HG03432 (cell line): ENCODE measurements around the gene PAM16.
A peak's percentile ranks its signal among the peaks of the same experiment; 100 is the strongest.

Source experiments
- ATAC-seq: cut with Tn5 transposase; IDR thresholded peaks from one replicate; pipeline ENCODE4 v1.9.1; 2021; ENCODE audit warnings: mild to moderate bottlenecking, moderate library complexity; ENCODE audit not compliant: unreplicated experiment

Gene PAM16

DNA sequence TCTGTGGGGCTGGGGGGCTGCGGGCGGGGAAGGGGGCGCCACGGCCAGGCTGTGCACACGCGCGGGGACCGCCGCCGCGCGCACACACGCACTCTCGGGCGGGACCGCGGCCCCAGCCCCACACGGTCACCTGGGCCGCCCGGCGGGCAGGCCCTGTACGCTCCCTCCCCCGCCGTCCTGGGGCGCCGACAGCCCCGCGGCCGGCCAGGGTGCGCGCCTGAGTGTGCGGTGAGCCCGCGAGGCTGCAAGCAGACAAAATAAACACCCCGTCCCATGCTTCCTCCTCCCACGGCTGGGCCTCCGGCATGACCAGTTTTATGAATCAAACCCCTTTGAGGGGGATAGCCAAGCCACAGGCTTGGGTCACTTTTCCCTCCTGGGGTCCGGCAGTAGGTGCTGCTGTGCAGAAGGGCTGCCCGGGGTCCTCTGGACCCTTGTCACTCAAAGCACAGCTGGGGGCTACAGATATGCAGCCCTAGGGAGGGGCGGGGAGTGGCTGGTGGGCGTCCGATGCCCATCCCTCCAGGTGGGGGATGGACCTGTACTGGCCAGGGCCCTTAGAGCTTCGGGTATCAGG lies 21.0 kb upstream of the PAM16 start:
- peak; percentile 31 for ATAC-seq

DNA sequence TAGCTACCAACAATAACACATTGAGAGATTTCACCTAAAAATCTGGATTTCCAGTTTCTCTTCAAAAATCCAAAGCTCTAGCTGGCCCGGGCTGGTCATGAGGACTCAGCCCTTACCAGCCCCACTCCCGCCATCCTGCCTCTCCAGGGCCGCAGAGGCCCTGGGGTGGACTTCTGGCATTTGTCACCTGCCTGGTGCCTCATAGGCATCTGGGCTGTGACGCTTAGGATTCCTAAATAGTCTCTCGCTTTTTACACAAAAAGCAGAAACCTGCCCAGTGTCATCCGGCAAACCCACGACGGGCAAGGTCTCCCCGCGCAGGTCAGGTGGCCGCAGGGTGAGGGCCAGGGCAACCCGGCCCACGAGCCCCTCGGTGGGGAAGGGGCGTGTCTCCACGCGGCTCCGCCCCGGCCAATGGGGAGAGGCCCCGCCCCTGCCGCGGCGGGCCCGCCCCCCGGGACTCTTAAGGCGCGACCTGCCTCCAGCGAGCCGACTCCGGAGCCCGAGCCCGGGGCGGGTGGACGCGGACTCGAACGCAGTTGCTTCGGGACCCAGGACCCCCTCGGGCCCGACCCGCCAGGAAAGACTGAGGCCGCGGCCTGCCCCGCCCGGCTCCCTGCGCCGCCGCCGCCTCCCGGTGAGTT lies 20.4 kb upstream of the PAM16 start, which contains the start of gene VASN:
Gene VASN (plus strand): TSS at position 492 of the 644 bp plus-strand sequence. CDS start 9,030 bp downstream, outside the sequence.
- peak; percentile 52 for ATAC-seq

DNA sequence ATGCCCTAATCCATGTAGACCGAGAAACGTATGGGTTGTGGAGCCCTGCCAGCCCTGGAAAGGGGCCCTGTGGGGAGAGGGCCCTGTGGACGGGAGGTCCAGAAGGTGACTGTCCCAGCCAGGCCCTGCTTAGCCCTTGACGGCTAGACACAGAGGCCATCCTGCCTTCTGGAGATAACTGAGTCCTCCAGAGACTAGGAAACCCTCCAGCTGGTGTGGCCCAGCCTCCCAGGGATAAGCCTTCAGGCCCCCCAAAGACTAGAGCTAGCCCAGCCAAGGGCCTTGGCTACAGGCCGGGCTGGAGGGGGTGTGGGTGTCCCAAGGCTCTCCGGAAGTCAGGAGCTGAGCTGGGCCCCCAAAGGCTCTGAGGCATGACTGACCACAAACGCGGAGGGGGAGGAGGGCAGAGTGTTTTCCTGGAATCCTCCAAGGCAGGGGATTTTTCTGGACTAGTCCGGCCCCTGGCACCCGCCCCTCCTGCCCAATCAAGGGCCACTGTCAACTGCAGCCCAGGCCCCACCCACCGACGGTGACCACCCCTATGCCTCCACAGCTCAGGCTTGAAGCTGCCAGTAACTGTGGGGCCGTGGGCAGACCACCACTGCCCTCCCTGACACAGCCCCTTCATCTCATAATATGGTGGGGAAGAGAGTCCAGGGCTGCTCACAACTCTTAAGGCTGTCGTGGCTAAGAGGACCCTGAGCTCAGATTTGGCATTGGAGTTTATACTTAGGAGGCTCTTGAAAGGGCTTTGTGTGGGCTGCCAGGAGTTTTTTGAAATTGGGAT lies 19.6 kb upstream of the PAM16 start:
- ATAC-seq, result no peak

DNA sequence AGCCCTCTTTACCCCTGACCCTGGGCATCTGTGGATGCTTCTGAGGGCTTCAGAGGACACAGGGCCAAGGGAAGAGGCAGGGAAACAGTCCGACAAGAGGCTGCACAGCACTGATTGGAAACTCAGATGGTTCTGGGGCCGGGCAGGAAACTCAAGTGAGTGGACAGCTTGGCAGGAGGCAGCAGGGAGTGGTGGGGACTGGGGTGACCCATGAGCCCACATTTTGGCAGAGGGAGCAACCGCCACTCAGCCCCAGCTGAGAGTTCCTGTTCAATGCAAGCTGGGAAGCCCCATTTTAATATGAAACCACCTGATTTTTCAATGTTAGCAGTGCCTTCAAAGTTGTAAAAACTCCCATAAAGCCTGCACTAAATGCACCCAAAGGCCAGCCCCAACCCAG lies 19.0 kb upstream of the PAM16 start:
- no peak for ATAC-seq

DNA sequence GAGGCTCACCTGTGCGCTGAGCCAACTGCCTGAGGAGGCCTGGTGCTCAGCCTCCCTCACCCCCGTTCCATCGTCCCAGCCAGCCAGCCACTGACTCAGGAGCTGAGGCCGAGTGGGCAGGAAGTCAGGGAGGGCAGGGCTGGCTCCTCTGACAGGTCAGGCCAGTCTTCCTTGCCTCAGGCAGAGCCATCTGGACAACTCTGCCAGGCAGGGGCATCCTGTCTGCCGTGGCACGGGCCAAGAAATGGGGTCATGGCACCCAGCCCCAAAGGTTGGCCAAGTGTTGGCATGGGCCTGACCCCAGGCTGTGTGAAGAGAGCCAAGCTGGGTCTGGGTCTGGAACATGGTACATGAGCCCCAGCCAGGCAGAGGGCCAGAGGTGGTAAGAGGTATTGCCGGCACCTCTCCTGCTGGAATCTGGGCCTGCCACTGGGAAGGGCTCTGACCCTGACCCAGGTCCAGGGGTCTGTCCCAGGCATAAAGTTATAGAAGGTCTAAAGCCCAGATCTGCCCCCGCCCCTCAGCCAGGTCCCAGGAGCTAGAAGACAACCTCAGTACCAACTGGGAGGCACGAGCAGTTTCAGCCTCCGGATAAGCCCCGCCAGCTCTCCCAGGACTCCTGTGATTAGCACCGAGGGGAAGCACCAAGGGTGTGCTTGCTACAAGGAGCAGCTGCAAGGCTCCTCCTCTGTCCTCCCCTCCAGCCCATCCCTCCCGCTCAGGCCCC lies 18.0 kb upstream of the PAM16 start:
- ATAC-seq, result no peak

DNA sequence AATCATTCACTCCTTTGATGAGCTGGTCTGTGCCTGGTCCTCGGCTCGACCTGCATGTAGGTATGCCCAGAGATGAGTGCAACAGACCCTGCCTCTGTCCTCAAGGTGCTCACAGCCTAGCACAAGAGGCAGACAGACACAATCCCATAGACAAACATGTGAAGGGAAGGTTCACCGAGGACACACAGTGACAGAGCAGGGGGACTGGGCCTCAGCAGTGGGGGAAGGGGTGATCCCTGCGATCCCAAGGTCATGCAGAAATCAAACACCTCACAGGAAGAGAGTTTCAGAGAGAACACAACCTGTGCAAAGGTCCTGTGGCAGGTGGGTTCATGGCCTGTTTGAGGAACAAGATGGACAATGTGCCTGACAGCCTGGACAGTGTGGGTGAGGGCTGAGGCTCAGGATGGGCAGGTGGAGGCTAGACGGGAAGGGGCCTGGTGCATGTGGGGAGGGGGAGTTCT lies 16.3 kb upstream of the PAM16 start:
- no peak for ATAC-seq

DNA sequence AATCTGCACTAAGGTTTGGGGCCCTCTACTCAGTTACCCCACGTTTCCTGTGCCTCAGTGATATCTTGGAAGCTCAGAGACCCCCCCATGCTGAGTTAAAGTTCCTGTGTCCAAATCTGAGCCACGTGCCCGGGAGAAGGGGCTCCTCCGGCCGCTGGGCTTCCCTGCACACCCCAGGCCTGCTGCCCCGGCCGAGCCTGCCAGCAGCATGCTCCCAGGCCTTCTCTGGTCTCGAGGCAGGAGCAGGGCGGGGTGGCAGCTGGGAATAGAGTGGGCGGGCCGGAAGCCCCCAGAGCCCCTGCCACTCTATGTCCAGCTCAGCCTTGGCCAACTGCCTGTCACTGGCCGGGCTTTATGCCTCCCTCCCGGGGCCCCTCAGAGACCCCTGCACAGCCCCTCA lies 14.9 kb upstream of the PAM16 start:
- ATAC-seq, result no peak

DNA sequence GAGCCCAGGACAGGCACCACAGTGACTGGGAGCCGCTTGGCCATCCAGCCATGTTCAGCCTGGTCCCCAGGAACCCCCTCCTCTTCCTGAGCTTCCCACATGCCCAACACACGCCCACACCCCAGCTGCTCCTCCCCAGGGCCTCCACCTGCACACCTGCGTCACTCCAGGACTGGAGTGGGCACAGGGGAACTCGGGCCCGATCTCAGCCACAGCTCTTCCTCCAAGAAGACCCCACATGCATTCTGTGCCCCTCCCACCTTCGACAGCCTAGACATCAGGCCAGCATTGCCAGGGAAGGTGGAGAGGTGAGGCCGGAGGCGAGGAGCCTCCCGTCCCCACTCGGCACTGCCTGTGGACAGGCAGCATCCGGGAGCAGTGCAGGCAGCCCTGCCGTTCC lies 14.5 kb upstream of the PAM16 start:
- no peak for ATAC-seq

DNA sequence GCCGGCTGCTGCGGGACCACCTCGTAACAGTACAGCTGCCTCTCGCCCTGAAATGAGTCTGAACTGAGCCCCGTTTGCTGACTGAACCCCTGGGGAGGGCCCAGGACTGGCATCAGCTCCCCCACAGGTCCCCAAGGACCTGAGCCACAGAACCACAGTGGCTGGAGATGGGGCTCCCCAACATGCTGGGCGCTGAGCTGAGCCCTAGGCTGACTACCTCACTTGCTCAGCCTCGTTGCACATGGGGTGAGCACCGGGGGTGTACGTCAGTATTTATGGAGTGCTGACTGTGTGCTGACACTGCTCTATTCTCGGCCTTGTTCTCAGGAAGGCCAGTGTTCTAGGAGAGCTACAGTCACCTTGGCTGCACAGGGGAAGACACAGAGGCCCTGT lies 13.9 kb upstream of the PAM16 start:
- ATAC-seq, result peak; percentile 71

DNA sequence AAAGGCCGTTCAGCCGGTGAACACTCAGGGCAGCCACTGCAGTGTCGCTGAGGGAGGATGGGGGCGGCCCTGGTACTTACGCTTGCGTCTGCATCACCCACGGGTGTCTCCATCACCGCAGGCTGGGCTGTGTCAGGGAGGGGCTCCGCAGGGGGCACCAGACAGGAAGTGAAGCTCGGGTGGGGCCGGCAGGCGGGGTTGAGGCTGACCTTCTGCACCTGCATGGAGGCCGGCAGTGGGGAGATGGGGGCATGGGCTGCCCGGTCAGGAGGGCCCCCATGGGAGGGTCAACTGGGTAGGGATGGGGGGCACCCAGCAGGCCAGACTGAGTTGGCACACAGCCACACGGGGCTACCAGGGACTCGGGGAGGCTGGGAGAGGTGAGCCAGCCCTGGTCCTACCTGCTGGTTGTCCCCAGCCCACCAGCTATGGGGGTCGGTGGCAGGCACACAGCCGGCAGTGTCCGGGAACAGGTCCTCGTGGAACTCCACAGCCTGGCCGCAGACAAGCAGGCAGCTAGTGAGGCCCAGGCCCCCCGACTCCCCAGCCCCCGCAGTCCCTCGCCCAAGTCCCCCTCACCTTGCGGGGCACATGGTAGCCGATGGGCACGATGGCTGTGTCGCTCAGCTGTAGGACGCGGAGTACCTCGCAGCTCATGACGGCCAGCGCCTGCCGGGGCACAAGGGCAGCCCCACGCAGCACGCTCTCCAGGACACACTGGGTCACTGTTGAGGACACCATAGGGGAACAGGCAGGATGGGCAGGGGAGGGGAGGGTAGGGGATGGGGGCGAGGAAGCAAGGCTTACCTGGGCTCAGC lies 13.3 kb upstream of the PAM16 start:
- no peak for ATAC-seq

DNA sequence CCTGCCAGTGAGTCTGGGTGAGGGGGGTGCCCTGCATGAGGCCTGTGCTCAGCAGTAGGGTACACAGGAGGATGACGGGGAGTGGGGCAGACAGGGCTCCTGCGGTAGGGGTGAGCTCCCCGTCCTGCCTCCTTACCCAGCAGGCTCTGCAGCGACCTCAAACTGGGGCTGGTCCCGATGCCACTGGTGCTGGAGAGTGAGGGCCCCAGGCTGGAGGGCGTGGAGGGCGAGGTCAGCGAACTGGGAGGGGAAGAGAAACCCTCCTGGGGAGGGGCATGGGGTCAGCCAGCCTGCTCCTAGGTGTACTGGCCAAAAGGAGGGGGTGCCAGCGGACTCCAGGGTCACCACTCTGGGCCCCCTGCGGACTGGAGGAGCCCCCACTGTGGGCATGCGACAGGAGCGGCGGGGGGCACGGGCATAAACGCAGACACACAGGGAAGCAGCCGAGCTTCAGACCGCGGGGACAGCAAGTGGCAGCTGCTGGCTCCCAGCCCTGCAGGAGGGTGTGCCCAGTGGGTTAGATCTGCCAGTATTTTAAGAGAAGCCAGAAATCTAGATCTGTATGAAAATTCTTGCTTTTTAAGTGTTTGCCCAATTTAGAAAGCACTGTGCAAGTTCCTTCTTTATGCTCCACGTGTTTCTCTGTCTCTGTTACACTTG lies 11.5 kb upstream of the PAM16 start:
- ATAC-seq, result no peak

DNA sequence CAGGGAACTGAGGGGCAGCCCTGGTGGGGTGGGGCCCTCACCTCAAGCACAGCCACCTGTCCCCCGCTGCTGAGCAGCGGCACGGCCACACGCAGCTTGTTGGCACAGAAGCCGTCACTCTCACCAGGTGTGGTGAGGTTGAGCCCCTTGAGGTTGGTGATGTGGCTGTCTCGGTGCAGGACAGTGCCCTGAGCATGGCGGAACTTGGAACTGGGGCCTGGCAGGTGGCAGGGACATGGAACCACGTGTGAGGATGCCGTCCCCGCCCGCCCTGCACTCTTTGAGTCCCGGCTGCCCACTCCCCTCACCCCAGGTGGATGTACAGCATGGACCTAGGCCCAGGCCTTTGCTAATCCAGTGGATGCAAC lies 10.8 kb upstream of the PAM16 start:
- no peak for ATAC-seq

DNA sequence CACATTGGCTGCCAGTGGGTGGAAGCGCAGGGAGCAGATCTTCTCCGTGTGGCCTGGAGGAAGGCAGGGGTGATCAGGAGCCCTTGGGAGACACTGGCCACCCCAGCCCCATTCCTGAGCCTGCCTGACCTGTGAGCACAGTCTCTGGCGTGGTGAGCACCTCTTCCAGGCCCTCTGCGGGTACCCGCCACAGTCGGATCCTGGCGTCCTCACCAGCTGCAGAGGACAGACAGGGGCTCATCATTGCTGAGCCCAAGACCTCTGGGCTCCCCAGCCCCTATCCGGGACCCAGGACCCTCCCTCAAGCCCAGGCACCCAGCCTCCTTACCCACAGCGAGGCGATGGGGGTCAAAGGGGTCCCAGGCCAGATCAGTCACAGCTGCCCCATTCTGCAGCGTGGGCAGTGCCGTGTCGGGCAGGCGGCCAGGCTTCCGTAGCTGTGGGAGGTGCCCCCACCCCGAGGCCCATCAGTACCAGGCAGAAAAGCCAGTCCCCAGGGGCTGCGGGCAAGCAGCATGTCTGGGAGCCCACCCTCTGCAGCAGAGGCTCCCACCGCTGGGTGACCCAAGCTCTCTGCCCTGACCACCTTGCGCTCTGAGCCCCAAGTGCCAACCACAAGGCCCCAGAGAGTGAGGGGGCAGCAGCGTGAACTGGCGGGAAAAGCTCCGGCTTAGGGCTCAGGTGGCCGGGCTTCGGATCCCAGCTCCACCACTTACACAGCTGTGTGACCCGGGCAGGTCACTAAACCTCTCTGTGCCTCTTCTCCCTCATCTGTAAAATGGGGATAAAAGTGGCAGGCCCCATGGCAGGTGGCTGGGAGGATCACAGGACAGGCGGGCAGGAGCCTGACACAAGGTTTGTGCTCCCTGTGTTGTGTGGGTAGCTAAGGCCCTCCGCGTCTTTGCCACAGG lies 10.2 kb upstream of the PAM16 start:
- no peak for ATAC-seq

DNA sequence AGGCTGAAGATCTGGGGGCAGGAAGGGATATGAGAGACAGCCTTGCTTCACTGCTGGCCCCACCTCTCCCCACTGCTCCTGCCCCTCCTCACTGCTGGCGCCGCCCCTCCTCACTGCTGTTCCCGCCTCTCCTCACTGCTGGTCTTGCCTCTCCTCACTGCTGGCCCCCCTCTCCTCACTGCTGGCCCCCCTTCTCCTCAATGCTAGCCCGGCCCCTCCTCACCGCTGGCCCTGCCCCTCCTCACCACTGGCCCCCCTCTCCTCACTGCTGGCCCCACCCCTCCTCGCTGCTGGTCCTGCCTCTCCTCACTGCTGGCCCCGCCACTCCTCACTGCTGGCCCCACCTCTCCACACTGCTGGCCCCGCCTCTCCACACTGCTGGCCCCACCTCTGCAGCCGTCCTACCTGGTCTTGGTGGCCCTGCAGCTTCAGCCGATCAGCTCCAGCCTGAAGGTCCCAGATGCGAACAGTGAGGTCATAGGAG lies 9.5 kb upstream of the PAM16 start:
- no peak for ATAC-seq

DNA sequence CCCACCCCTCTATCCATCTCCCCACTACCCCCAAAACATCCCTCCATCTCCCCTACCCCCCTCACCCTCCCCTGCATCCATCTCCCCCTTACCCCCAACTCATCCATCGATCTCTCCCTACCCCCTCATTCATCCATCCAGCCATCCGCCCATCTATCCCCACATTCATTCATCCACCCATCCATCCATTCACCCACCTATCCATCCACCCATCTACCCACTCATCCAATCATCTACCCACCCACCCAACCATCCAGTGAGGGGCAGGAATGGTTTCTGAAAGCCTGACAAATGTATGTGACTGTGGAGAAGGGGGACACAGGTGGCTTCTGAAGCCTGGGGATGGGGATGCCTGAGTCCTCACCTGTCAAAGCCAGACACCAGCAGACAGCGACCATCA lies 8.8 kb upstream of the PAM16 start:
- ATAC-seq, result no peak

DNA sequence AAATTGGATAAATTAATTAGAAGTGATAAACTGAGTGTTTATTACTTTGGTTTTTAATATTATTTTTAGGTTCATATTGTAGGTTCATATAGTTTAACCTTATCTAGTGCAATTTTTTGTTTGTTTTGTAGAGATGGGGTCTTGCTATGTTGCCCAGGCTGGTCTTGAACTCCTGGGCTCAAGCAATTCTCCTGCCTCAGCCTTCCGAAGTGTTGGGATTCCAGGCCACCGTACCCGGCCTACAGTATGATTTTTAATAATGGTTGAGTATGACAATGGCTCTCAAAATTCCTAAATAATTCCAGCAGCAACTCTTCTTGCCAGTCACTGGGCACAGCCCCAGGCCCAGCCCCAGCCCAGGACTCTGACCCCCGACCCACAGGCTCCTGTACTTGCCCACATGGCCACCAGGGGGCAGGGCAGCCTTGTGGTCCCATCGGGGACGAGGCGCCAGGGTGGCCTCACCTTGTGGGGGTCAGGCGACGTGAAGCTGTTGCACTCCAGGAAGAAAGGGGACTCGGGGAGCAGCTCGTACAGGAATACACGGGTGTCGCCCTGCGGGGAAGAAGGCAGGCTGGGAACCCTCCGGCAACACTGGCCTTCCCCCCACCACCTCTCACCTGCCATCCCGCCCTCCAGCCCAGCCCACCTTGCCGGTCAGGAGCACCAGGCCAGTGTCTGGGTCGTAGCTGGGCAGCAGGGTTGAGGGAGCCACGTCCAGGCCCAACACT lies 7.9 kb upstream of the PAM16 start:
- no peak for ATAC-seq

DNA sequence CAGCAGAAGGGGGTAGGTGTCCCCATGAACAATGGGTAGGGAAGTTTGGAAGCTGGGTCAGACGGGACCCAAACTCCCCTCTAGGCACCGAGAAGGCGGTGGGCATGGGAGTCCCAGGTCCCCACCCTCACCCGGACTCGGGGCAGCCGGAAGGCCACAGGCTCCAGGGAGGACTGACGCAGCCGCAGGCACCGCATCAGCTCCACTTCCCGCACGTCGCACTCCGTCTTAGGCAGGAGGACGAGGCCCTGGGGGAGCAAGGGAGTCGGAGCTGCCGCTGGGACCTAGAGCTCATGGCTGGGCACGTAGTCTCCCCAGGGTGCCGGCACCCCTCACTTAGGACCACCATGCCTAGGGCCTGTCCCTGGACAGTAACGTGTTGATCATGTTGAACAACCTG lies 7.1 kb upstream of the PAM16 start:
- no peak for ATAC-seq

DNA sequence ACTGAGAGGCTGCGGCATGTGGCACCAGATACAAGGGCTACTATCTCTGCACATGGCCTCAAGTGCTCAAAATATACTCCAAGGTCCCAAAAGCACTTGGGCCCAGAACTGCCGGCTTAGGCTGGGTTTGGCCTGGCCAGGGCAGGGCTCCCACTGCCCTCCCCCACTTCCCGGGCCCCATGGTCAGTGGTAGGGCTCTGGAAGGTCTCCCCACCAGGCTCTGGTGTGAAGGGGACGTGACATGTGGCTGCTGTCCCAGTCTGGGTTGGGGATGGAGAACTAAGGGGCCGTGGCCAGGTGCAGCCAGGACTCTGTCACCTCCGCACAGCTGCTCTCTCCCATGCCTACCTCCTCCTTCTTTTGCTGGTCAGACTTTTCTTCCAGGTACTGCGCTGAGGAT lies 5.7 kb upstream of the PAM16 start:
- no peak for ATAC-seq
